Type B pancreatic cell (in vitro differentiated cells): ENCODE data around the gene PITPNC1. TPM values are rescaled to one million over a fixed set of nuclear protein-coding genes. Genes with fewer than 3 reads are reported as not detected.

Source experiments
- DNase-seq: peaks from one replicate; pipeline ENCODE4 v3.0.0; 2021; ENCODE audit warnings: mixed read lengths; ENCODE audit not compliant: unreplicated experiment; ENCODE audit errors: extremely low spot score
- H3K27ac Mint-ChIP-seq: 2 replicates; pipeline ENCODE4 v1.8.0; 2021; ENCODE audit warnings: mild to moderate bottlenecking, mixed read lengths
- H3K27me3 Mint-ChIP-seq: 2 replicates; pipeline ENCODE4 v1.8.0; 2021; ENCODE audit warnings: mixed read lengths
- H3K36me3 Mint-ChIP-seq: 2 replicates; pipeline ENCODE4 v1.8.0; 2021; ENCODE audit warnings: mixed read lengths
- H3K4me1 Mint-ChIP-seq: one replicate; pipeline ENCODE4 v1.8.0; 2021; ENCODE audit warnings: mixed read lengths; ENCODE audit not compliant: unreplicated experiment
- H3K4me3 Mint-ChIP-seq: 2 replicates; pipeline ENCODE4 v1.8.0; 2021; ENCODE audit warnings: mild to moderate bottlenecking, mixed read lengths
- H3K9me3 Mint-ChIP-seq: 2 replicates; pipeline ENCODE4 v1.8.0; 2021; ENCODE audit warnings: mixed read lengths
- CTCF ChIP-seq: fragments of 200-600 bp; sonication (generic); conservative IDR thresholded peaks from 2 replicates; pipeline ENCODE4 v1.5.0; 2021; ENCODE audit warnings: antibody characterized with exemption, mild to moderate bottlenecking
- total RNA-seq: library from RNA; stranded (reverse); gene quantifications from 2 replicates; pipeline ENCODE4 v1.2.1, GENCODE V29; 2021; ENCODE audit warnings: low replicate concordance

The PITPNC1 gene
- total RNA-seq, 1 donor from 2014 or later, result 18.7 TPM

GRCh38 chr17:67485666-67486065 lies 108.6 kb downstream of the PITPNC1 start:
- no peak overlapping the region for H3K27ac Mint-ChIP-seq
- H3K4me3 Mint-ChIP-seq, result no peak overlapping the region
- H3K27me3 Mint-ChIP-seq, result no peaks in the 10 kb centered on the region
- H3K36me3 Mint-ChIP-seq, result no peaks in the 10 kb centered on the region
- DNase-seq, result no peak
- TF ChIP-seq CTCF, result no peak
- H3K4me1 Mint-ChIP-seq, result peaks cover 9% of the 10 kb centered on the region
- H3K9me3 Mint-ChIP-seq, result peaks cover 4% of the 10 kb centered on the region

- no peak for DNase-seq
- Mint-ChIP-seq H3K9me3 (peaks cover 4% of the 10 kb centered on the region), H3K27ac (no peak overlapping the region), H3K27me3 (peaks cover 3% of the 10 kb centered on the region), H3K4me3 (no peak overlapping the region), H3K4me1 (peaks cover 19% of the 10 kb centered on the region), H3K36me3 (no peaks in the 10 kb centered on the region)
- no peak for TF ChIP-seq CTCF
Observed at GRCh38 chr17:67487506-67487905, 110.4 kb downstream of the PITPNC1 start.

- Mint-ChIP-seq H3K4me3 (no peak overlapping the region), H3K9me3 (peaks cover 4% of the 10 kb centered on the region), H3K36me3 (no peaks in the 10 kb centered on the region), H3K27ac (no peak overlapping the region), H3K4me1 (peaks cover 24% of the 10 kb centered on the region), H3K27me3 (peaks cover 3% of the 10 kb centered on the region)
- DNase-seq, result no peak
- TF ChIP-seq CTCF, result no peak
Observed at GRCh38 chr17:67488161-67488560, 111.1 kb downstream of the PITPNC1 start.

- Mint-ChIP-seq H3K27me3 (peaks cover 3% of the 10 kb centered on the region), H3K4me1 (peaks cover 24% of the 10 kb centered on the region), H3K9me3 (peaks cover 4% of the 10 kb centered on the region), H3K4me3 (no peak overlapping the region), H3K27ac (no peak overlapping the region), H3K36me3 (no peaks in the 10 kb centered on the region)
- DNase-seq, result no peak
- TF ChIP-seq CTCF, result no peak
Observed at GRCh38 chr17:67488768-67489167, 111.7 kb downstream of the PITPNC1 start.

- TF ChIP-seq CTCF, result no peak
- H3K9me3 Mint-ChIP-seq, result peaks cover 4% of the 10 kb centered on the region
- no peak for DNase-seq
- no peaks in the 10 kb centered on the region for H3K36me3 Mint-ChIP-seq
- no peak overlapping the region for H3K27ac Mint-ChIP-seq
- peaks cover 24% of the 10 kb centered on the region for H3K4me1 Mint-ChIP-seq
- H3K27me3 Mint-ChIP-seq, result peaks cover 3% of the 10 kb centered on the region
- no peak overlapping the region for H3K4me3 Mint-ChIP-seq
Observed at GRCh38 chr17:67489273-67489672, 112.2 kb downstream of the PITPNC1 start.

- DNase-seq, result no peak
Observed at GRCh38 chr17:67490471-67490870, 113.4 kb downstream of the PITPNC1 start.

More at GRCh38 chr17:67490471-67490870, 113.4 kb downstream of the PITPNC1 start:
- Mint-ChIP-seq H3K27ac (no peak overlapping the region), H3K4me1 (peaks cover 24% of the 10 kb centered on the region), H3K4me3 (no peak overlapping the region), H3K27me3 (peaks cover 3% of the 10 kb centered on the region), H3K36me3 (no peaks in the 10 kb centered on the region), H3K9me3 (peaks cover 4% of the 10 kb centered on the region)
- no peak for TF ChIP-seq CTCF
